Esophagus muscularis mucosa (tissue), 4 donors: Measurements from ENCODE around the gene KCNJ15.

Source experiments
- EP300 ChIP-seq: sonication (generic); formaldehyde crosslinking; IDR thresholded peaks from one replicate; pipeline ENCODE4 v1.6.1; 2017; ENCODE audit warnings: antibody characterized with exemption
- POLR2A ChIP-seq: fragments of 450-650 bp; IDR thresholded peaks from one replicate; pipeline ENCODE4 v1.6.1; 2017; ENCODE audit warnings: antibody characterized with exemption, moderate library complexity, mild to moderate bottlenecking, low read depth
- TF ChIP-seq, protein P1 (sequence below), 3 experiments: fragments of 200-600 bp in 2 of 3; fragments of 450-650 bp in 1 of 3; sonication (generic) in 2 of 3; IDR thresholded peaks; one replicate each; pipeline ENCODE4 v1.5.1; 2017 to 2019; ENCODE audit warnings: antibody characterized with exemption in 3 of 3, mild to moderate bottlenecking in 2 of 3, moderate library complexity in 1 of 3

DNA sequence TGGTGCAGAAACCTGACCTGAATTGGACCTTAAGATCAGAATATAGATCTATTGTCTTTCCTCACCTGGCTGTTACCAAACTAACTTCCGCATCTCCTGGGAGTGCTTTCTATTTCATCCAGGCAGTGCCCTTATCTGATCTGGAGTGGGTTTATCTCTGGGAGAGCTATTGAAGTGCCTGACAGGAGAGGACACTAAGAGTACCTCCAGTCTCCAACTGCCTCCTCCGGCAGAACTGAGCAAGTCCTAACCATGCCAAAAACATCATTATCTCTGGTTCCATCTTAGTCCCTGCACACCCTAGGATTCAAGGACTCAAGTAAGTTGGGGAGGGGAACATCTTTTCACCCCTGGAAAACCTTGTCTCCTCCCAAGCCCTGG lies 12.4 kb upstream of the KCNJ15 start:
- TF ChIP-seq POLR2A: no peak
- TF ChIP-seq, protein P1, sequence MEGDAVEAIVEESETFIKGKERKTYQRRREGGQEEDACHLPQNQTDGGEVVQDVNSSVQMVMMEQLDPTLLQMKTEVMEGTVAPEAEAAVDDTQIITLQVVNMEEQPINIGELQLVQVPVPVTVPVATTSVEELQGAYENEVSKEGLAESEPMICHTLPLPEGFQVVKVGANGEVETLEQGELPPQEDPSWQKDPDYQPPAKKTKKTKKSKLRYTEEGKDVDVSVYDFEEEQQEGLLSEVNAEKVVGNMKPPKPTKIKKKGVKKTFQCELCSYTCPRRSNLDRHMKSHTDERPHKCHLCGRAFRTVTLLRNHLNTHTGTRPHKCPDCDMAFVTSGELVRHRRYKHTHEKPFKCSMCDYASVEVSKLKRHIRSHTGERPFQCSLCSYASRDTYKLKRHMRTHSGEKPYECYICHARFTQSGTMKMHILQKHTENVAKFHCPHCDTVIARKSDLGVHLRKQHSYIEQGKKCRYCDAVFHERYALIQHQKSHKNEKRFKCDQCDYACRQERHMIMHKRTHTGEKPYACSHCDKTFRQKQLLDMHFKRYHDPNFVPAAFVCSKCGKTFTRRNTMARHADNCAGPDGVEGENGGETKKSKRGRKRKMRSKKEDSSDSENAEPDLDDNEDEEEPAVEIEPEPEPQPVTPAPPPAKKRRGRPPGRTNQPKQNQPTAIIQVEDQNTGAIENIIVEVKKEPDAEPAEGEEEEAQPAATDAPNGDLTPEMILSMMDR (IDR thresholded peaks at IDR 0.05): no peak
- no peak for TF ChIP-seq EP300
